ENCODE results near the gene PKHD1.

DNA sequence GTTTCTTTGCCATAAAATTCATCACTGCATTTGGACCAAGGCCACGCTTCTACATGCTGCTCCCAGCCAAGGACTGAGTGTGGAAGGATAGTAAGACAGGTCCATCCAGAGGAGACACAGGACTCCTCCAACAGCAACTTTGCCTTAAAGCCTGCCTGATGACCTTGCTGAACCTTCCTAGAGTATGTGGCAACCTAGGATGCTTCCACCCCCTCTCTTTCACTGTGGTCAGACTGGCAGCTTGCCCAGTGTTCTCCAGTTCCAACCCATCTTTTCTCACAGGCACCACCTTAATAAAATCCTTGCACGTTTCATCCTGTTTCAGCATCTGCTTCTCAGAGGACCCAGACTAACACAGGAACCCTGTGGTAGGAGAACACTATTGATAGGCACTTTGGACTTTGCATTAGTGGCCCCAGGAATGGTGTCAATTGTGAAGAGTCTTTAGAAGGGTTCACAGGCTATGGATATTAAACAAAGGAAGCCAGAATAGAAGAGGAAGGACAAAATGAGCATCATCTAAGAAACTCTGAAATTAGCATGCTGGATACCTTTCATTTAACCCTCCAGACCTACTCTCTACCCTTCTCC lies 2.4 kb upstream of the PKHD1 start:
- TF ChIP-seq, protein P1, sequence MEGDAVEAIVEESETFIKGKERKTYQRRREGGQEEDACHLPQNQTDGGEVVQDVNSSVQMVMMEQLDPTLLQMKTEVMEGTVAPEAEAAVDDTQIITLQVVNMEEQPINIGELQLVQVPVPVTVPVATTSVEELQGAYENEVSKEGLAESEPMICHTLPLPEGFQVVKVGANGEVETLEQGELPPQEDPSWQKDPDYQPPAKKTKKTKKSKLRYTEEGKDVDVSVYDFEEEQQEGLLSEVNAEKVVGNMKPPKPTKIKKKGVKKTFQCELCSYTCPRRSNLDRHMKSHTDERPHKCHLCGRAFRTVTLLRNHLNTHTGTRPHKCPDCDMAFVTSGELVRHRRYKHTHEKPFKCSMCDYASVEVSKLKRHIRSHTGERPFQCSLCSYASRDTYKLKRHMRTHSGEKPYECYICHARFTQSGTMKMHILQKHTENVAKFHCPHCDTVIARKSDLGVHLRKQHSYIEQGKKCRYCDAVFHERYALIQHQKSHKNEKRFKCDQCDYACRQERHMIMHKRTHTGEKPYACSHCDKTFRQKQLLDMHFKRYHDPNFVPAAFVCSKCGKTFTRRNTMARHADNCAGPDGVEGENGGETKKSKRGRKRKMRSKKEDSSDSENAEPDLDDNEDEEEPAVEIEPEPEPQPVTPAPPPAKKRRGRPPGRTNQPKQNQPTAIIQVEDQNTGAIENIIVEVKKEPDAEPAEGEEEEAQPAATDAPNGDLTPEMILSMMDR (IDR thresholded peaks at IDR 0.05), result no peak
- no peak for TF ChIP-seq POLR2A (IDR thresholded peaks at IDR 0.05)
